ENCODE data around the gene NTNG1. TPM values are rescaled to one million over a fixed set of nuclear protein-coding genes. Genes with fewer than 3 reads are reported as not detected.

Gene NTNG1
- total and polyA plus RNA-seq, 2 of the 13 experiments (the other 11 are each of a cell fraction or from before 2014, with no cell fraction given), result not detected

GRCh38 chr1:107244709-107245500 lies 104.1 kb downstream of the NTNG1 start:
- no peaks in the 10 kb centered on the region for H3K9me3 ChIP-seq (ENCODE audit: low read length)
- 40% methylated on average over 7 of the region's 7 CpGs for WGBS (ENCODE audit: low lambda C conversion rate)
- DNase-seq (ENCODE audit: low spot score) (no peak), ATAC-seq (no peak), FAIRE-seq (no peak)
- intact Hi-C loops (cut with micrococcal nuclease; ENCODE audit: unreplicated experiment), result no loop called here
- H3K4me3 ChIP-seq (replicated peaks in 1 of 3; ENCODE audit: insufficient read depth in 1 of 3, low read depth in 2 of 3, low read length in 3 of 3), result no peak overlapping the region
- H3K79me2 ChIP-seq (ENCODE audit: insufficient read depth, low read length), result no peaks in the 10 kb centered on the region
- TF ChIP-seq SOX6 (IDR thresholded peaks at IDR 0.05) (no peak), SOX6 (CRISPR knock-in tag; IDR thresholded peaks at IDR 0.05) (no peak)
- no peak overlapping the region for H3K9ac ChIP-seq (ENCODE audit: insufficient read depth, low read depth, low read length)
- H3K4me2 ChIP-seq (ENCODE audit: low read depth, low read length), result no peak overlapping the region
- ChIA-PET POLR2A (no interaction called here), CTCF (ENCODE audit: low intra/inter-chr PET ratio, low total read pairs) (no interaction called here)
- no peak overlapping the region for H2AFZ ChIP-seq (ENCODE audit: low read length)
- H4K20me1 ChIP-seq (ENCODE audit: insufficient read depth, low read length), result no peaks in the 10 kb centered on the region
- in situ Hi-C loops (cut with HindIII; ENCODE audit: extremely low pct_ligation_motif_present, low pct_unique_long_range_greater_than_20kb), result no loop called here
- no peaks in the 10 kb centered on the region; a peak in 1 of 5 replicates for H3K27me3 ChIP-seq (ENCODE audit: control insufficient read depth in 1 of 2, insufficient read depth in 2 of 2, low read length in 2 of 2)
- BruUV-seq (replicated peaks), result no TSS peak
- no peak overlapping the region for H3K27ac ChIP-seq (ENCODE audit: extremely low read length, insufficient read depth, low read length)
- H3K4me1 ChIP-seq (ENCODE audit: insufficient read depth, low read length), result no peaks in the 10 kb centered on the region
- H3K36me3 ChIP-seq (replicated peaks in 1 of 2; ENCODE audit: control insufficient read depth in 1 of 2, insufficient read depth in 2 of 2, low read length in 2 of 2), result no peaks in the 10 kb centered on the region

- H4K20me1 ChIP-seq (ENCODE audit: insufficient read depth, low read length), result no peaks in the 10 kb centered on the region
- no peak overlapping the region for H3K9ac ChIP-seq (ENCODE audit: insufficient read depth, low read depth, low read length)
- WGBS (ENCODE audit: low lambda C conversion rate), result 17% methylated on average over 8 of the region's 8 CpGs
- ChIA-PET CTCF (ENCODE audit: low intra/inter-chr PET ratio, low total read pairs) (no interaction called here), POLR2A (no interaction called here)
- no peaks in the 10 kb centered on the region for H3K79me2 ChIP-seq (ENCODE audit: insufficient read depth, low read length)
- H2AFZ ChIP-seq (ENCODE audit: low read length), result no peak overlapping the region
- DNase-seq (ENCODE audit: low spot score) (no peak), FAIRE-seq (no peak), ATAC-seq (no peak)
- no TSS peak for BruUV-seq (replicated peaks)
- H3K4me1 ChIP-seq (ENCODE audit: insufficient read depth, low read length), result no peaks in the 10 kb centered on the region
- intact Hi-C loops (cut with micrococcal nuclease; ENCODE audit: unreplicated experiment) (no loop called here), in situ Hi-C loops (cut with HindIII; ENCODE audit: extremely low pct_ligation_motif_present, low pct_unique_long_range_greater_than_20kb) (no loop called here)
- H3K27me3 ChIP-seq (ENCODE audit: control insufficient read depth in 1 of 2, insufficient read depth in 2 of 2, low read length in 2 of 2), result no peaks in the 10 kb centered on the region; a peak in 1 of 5 replicates
- H3K36me3 ChIP-seq (replicated peaks in 1 of 2; ENCODE audit: control insufficient read depth in 1 of 2, insufficient read depth in 2 of 2, low read length in 2 of 2), result no peaks in the 10 kb centered on the region
- no peaks in the 10 kb centered on the region for H3K9me3 ChIP-seq (ENCODE audit: low read length)
- H3K4me2 ChIP-seq (ENCODE audit: low read depth, low read length), result no peak overlapping the region
- no peak overlapping the region for H3K27ac ChIP-seq (ENCODE audit: extremely low read length, insufficient read depth, low read length)
- no peak overlapping the region for H3K4me3 ChIP-seq (replicated peaks in 1 of 3; ENCODE audit: insufficient read depth in 1 of 3, low read depth in 2 of 3, low read length in 3 of 3)
- no peak for TF ChIP-seq PITX1 (CRISPR knock-in tag; IDR thresholded peaks at IDR 0.05)
- TF ChIP-seq, protein P1, sequence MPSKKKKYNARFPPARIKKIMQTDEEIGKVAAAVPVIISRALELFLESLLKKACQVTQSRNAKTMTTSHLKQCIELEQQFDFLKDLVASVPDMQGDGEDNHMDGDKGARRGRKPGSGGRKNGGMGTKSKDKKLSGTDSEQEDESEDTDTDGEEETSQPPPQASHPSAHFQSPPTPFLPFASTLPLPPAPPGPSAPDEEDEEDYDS (CRISPR knock-in tag; IDR thresholded peaks at IDR 0.05), result no peak
- no peak for TF ChIP-seq IRF2 (CRISPR knock-in tag; IDR thresholded peaks at IDR 0.05)
- no peak for TF ChIP-seq POLR2G (IDR thresholded peaks at IDR 0.05; ENCODE audit: low read depth, low read length)
- TF ChIP-seq STAG1 (CRISPR knock-in tag; IDR thresholded peaks at IDR 0.05), result no peak
- TF ChIP-seq ZFP36L1 (CRISPR knock-in tag; IDR thresholded peaks at IDR 0.05), result no peak
- TF ChIP-seq MEIS1 (CRISPR knock-in tag; IDR thresholded peaks at IDR 0.05; ENCODE audit: borderline replicate concordance), result no peak
- no peak for TF ChIP-seq RFX1 (IDR thresholded peaks at IDR 0.05)
- TF ChIP-seq IKZF5 (CRISPR knock-in tag; IDR thresholded peaks at IDR 0.05), result no peak
- TF ChIP-seq ISL2 (CRISPR knock-in tag; IDR thresholded peaks at IDR 0.05), result no peak
- TF ChIP-seq DZIP1 (CRISPR knock-in tag; IDR thresholded peaks at IDR 0.05), result no peak
Observed at GRCh38 chr1:107246775-107247345, 106.0 kb downstream of the NTNG1 start.
